G401.6 (cell line): ENCODE results near the gene NXN.

Source experiments
- FAIRE-seq: peaks from 2 replicates; lab custom pipeline; 2012; peaks lifted over from hg19 to GRCh38; lab: Jason Lieb, UNC

Gene NXN

GRCh38 chr17:979539-980405 is at the start of gene NXN:
NXN (minus strand) TSS chr17:979776.
- FAIRE-seq = no peak

- FAIRE-seq = no peak
Observed at GRCh38 chr17:1027044-1027443, 47.5 kb upstream of the NXN start.

- no peak for FAIRE-seq
Observed at GRCh38 chr17:1026599-1026975, 47.0 kb upstream of the NXN start.

- FAIRE-seq = no peak
Observed at GRCh38 chr17:1025733-1026598, 46.4 kb upstream of the NXN start.

- no peak for FAIRE-seq
Observed at GRCh38 chr17:1024076-1024475, 44.5 kb upstream of the NXN start.

GRCh38 chr17:1022278-1023024 is 42.9 kb upstream of the NXN start:
- no peak for FAIRE-seq

- no peak for FAIRE-seq
Observed at GRCh38 chr17:1021147-1021546, 41.6 kb upstream of the NXN start.

- no peak for FAIRE-seq
Observed at GRCh38 chr17:1019451-1019850, 39.9 kb upstream of the NXN start.

- no peak for FAIRE-seq
Observed at GRCh38 chr17:1018547-1018946, 39.0 kb upstream of the NXN start.

- no peak for FAIRE-seq
Observed at GRCh38 chr17:1013729-1014090, 34.1 kb upstream of the NXN start.

GRCh38 chr17:1012823-1013728 is 33.5 kb upstream of the NXN start:
- FAIRE-seq = no peak

GRCh38 chr17:1011760-1012735 is 32.5 kb upstream of the NXN start:
- FAIRE-seq = no peak

- FAIRE-seq = no peak
Observed at GRCh38 chr17:1011138-1011537, 31.6 kb upstream of the NXN start.

- no peak for FAIRE-seq
Observed at GRCh38 chr17:1010586-1010985, 31.0 kb upstream of the NXN start.

GRCh38 chr17:1010086-1010450 is 30.5 kb upstream of the NXN start:
- no peak for FAIRE-seq

- FAIRE-seq = no peak
Observed at GRCh38 chr17:1009229-1010085, 29.9 kb upstream of the NXN start.

GRCh38 chr17:1008008-1008761 is 28.6 kb upstream of the NXN start:
- FAIRE-seq = no peak

- no peak for FAIRE-seq
Observed at GRCh38 chr17:1007310-1008007, 27.9 kb upstream of the NXN start.
